ENCODE results near the gene LMO4. TPM values are rescaled to one million over a fixed set of nuclear protein-coding genes. Genes with fewer than 3 reads are reported as not detected.

LMO4 gene
- total RNA-seq, 1 experiment from 2014 or later = 38.5 TPM

GRCh38 chr1:87394982-87395381, 66.3 kb downstream of the LMO4 start:
- RAD21 ChIA-PET (ENCODE audit: low non-redundant PET in 1 of 2, low total read pairs in 2 of 2, uncharacterized antibody in 2 of 2, unreplicated experiment in 2 of 2) = no interaction called here

More at GRCh38 chr1:87394982-87395381, 66.3 kb downstream of the LMO4 start:
- TF ChIP-seq TCF7L2 (IDR thresholded peaks at IDR 0.05; ENCODE audit: borderline replicate concordance, extremely low read depth, insufficient read depth, insufficient read length) (no peak), CEBPB (IDR thresholded peaks at IDR 0.05; ENCODE audit: low read depth) (no peak), ELF1 (IDR thresholded peaks at IDR 0.05; ENCODE audit: borderline replicate concordance, low read depth) (no peak), FOSL1 (IDR thresholded peaks at IDR 0.05; ENCODE audit: low read depth) (no peak), ZFX (IDR thresholded peaks at IDR 0.05) (no peak), REST (IDR thresholded peaks at IDR 0.05; ENCODE audit: low read depth) (no peak), CBX3 (IDR thresholded peaks at IDR 0.05; ENCODE audit: low read depth) (no peak), POLR2AphosphoS5 (IDR thresholded peaks at IDR 0.05; ENCODE audit: low read depth, low read length) (no peak), ATF3 (IDR thresholded peaks at IDR 0.05) (no peak), EZH2phosphoT487 (IDR thresholded peaks at IDR 0.05; ENCODE audit: borderline replicate concordance) (no peak), SP1 (IDR thresholded peaks at IDR 0.05; ENCODE audit: low read depth) (no peak), ZNF274 (IDR thresholded peaks at IDR 0.05; ENCODE audit: low read depth, low read length) (no peak), ZBTB33 (IDR thresholded peaks at IDR 0.05; ENCODE audit: extremely low read depth, insufficient replicate concordance, low read length) (no peak), EGR1 (IDR thresholded peaks at IDR 0.05; ENCODE audit: low read depth) (no peak), POLR2A (IDR thresholded peaks at IDR 0.05; ENCODE audit: borderline replicate concordance, extremely low read depth, insufficient read depth, insufficient read length) (no peak), YY1 (IDR thresholded peaks at IDR 0.05; ENCODE audit: extremely low read depth, insufficient replicate concordance, low read depth, low read length) (no peak), SIN3A (IDR thresholded peaks at IDR 0.05; ENCODE audit: low read depth) (no peak), EZH2 (IDR thresholded peaks at IDR 0.05) (no peak), CTCF (IDR thresholded peaks at IDR 0.05 in 2 of 3, conservative IDR thresholded peaks at IDR 0.05 in 1 of 3; ENCODE audit: borderline replicate concordance in 1 of 3, insufficient read depth in 1 of 3, low read depth in 2 of 3, low read length in 2 of 3) (no peak), RAD21 (IDR thresholded peaks at IDR 0.05; ENCODE audit: low read depth) (no peak)
- Histone ChIP-seq H4K20me1 (ENCODE audit: insufficient read depth) (no peaks in the 10 kb centered on the region), H3K27ac (ENCODE audit: low read depth, low read length) (no peak overlapping the region), H3K4me3 (replicated peaks in 1 of 2; ENCODE audit: low read depth in 1 of 2, low read length in 2 of 2) (no peak overlapping the region), H3K79me2 (ENCODE audit: insufficient read depth, low read length) (no peaks in the 10 kb centered on the region), H3K4me1 (ENCODE audit: control insufficient read depth in 1 of 2, insufficient read depth in 2 of 2, low read length in 2 of 2) (peaks cover 8 to 30% of the 10 kb centered on the region in 2 experiments), H3K4me2 (ENCODE audit: low read length) (no peak overlapping the region), H3K9me2 (ENCODE audit: insufficient read depth) (no peaks in the 10 kb centered on the region), H3K9me3 (ENCODE audit: control insufficient read depth in 1 of 2, insufficient read depth in 1 of 2, low read depth in 1 of 2, low read length in 2 of 2) (no peaks in the 10 kb centered on the region), H2AFZ (ENCODE audit: low read depth, low read length, poor library complexity, severe bottlenecking) (no peak overlapping the region), H3K9ac (ENCODE audit: low read length) (no peak overlapping the region), H3K27me3 (ENCODE audit: insufficient read depth, low read length) (no peaks in the 10 kb centered on the region), H3K36me3 (ENCODE audit: control insufficient read depth in 1 of 2, insufficient read depth in 2 of 2, low read length in 2 of 2) (no peaks in the 10 kb centered on the region)
- ChIA-PET POLR2A (no interaction called here), CTCF (no interaction called here)
- no peak for ATAC-seq
- BruUV-seq (replicated peaks) = no TSS peak
- no peak for DNase-seq (ENCODE audit: low read depth, low spot score)
- intact Hi-C loops (cut with micrococcal nuclease) = no loop called here
